Tibial artery (tissue), 4 donors: Measurements from ENCODE around the gene RAB27A.
A peak's percentile ranks its signal among the peaks of the same experiment; 100 is the strongest.

ENCODE experiments used
- DNase-seq, 2 donors: peaks; one replicate each; pipeline ENCODE4 v3.0.0-alpha.2; 2019
- H3K27ac ChIP-seq, 2 donors: fragments of 200-600 bp; sonication (generic) in 1 of 2; 1 replicate in 1 of 2; 2 replicates in 1 of 2; pipeline ENCODE4 v1.5.1; 2018 to 2019; ENCODE audit warnings: mild to moderate bottlenecking in 1 of 2
- H3K27me3 ChIP-seq, 2 donors: fragments of 200-600 bp; sonication (generic) in 1 of 2; one replicate each; pipeline versions ENCODE4 v1.5.1 to v1.6.0; 2016 to 2019
- H3K36me3 ChIP-seq, 3 donors: fragments of 200-600 bp; sonication (generic) in 2 of 3; one replicate each; pipeline ENCODE4 v1.5.1; 2016 to 2019; ENCODE audit warnings: mild to moderate bottlenecking in 2 of 3
- H3K4me1 ChIP-seq, 4 donors: fragments of 200-600 bp; sonication (generic) in 2 of 4; 1 replicate in 3 of 4; 2 replicates in 1 of 4; pipeline ENCODE4 v1.5.1; 2016 to 2019
- H3K4me3 ChIP-seq, 2 donors: fragments of 200-600 bp; sonication (generic) in 1 of 2; 1 replicate in 1 of 2; 2 replicates in 1 of 2; pipeline ENCODE4 v1.5.1; 2018 to 2019; ENCODE audit warnings: mild to moderate bottlenecking in 2 of 2
- H3K9me3 ChIP-seq, 3 donors: fragments of 200-600 bp; sonication (generic) in 1 of 3; one replicate each; pipeline ENCODE4 v1.5.1; 2016 to 2019
- intact Hi-C: fragments of 100-400 bp; cut with DNase I; formaldehyde crosslinking; loops from one replicate; pipeline ENCODE4 v1.15.0; 2023; ENCODE audit warnings: low total_unique reads
- TF ChIP-seq, protein P1 (sequence below), 2 experiments: fragments of 200-600 bp in 1 of 2; fragments of 450-650 bp in 1 of 2; IDR thresholded peaks; one replicate each; pipeline ENCODE4 v1.5.1; 2017 to 2019; ENCODE audit warnings: antibody characterized with exemption in 2 of 2, mild to moderate bottlenecking in 1 of 2, moderate library complexity in 1 of 2

The RAB27A gene

DNA sequence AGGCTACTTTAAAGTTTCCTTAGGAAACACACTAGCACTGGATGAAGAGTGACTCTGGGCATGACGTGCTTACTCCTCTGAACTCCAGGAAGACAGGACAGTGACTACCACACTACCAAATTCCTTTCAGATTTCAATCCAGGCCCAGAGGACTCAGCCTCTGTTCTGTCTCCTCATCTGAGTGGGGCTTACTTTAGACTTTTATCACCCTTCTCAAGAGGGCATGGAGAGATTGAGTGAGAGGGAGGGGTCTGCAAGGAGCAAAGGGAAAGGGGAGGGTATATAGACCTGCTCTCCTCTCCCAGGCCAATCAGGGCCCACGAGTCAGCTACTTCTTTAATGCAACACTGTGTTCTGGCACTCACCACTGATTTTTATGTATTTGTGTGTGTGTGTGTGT is 63.5 kb downstream of the RAB27A start:
- intact Hi-C loops: no loop called here
- Histone ChIP-seq H3K36me3 (peaks cover 13 to 43% (median 17%) of the 10 kb centered on the region in 3 donors), H3K27me3 (no peaks in the 10 kb centered on the region), H3K4me1 (peaks cover 0 to 7% (median 4%) of the 10 kb centered on the region in 4 donors), H3K9me3 (no peaks in the 10 kb centered on the region), H3K27ac (no peak overlapping the region), H3K4me3 (no peak overlapping the region)
- TF ChIP-seq, protein P1, sequence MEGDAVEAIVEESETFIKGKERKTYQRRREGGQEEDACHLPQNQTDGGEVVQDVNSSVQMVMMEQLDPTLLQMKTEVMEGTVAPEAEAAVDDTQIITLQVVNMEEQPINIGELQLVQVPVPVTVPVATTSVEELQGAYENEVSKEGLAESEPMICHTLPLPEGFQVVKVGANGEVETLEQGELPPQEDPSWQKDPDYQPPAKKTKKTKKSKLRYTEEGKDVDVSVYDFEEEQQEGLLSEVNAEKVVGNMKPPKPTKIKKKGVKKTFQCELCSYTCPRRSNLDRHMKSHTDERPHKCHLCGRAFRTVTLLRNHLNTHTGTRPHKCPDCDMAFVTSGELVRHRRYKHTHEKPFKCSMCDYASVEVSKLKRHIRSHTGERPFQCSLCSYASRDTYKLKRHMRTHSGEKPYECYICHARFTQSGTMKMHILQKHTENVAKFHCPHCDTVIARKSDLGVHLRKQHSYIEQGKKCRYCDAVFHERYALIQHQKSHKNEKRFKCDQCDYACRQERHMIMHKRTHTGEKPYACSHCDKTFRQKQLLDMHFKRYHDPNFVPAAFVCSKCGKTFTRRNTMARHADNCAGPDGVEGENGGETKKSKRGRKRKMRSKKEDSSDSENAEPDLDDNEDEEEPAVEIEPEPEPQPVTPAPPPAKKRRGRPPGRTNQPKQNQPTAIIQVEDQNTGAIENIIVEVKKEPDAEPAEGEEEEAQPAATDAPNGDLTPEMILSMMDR (IDR thresholded peaks at IDR 0.05): no peak
- DNase-seq: no peak

DNA sequence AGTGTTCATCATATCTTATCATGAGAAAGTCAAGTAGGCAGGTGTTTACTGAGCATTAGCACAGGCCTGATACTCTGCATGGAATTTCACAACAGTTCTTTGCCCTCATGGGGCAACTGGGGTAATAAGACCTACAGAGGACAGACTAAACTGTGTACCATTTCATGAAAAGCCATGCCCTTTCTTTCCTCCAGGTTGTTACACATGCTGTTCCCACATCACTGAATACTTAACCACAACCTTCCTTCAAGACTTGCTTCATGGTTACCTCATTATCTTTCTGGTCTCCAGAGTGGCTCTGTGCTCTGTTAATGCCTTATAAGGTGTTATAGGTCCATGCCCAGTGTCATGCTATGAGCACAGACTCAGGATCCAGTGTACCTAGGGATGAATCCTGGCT is 64.7 kb downstream of the RAB27A start:
- TF ChIP-seq, protein P1 (IDR thresholded peaks at IDR 0.05): no peak
- Histone ChIP-seq H3K9me3 (no peaks in the 10 kb centered on the region), H3K27ac (no peak overlapping the region), H3K4me3 (no peak overlapping the region), H3K27me3 (no peaks in the 10 kb centered on the region), H3K4me1 (peaks cover 0 to 13% (median 7%) of the 10 kb centered on the region in 4 donors), H3K36me3 (peaks cover 13 to 43% (median 17%) of the 10 kb centered on the region in 3 donors)
- intact Hi-C loops: no loop called here
- DNase-seq: no peak

DNA sequence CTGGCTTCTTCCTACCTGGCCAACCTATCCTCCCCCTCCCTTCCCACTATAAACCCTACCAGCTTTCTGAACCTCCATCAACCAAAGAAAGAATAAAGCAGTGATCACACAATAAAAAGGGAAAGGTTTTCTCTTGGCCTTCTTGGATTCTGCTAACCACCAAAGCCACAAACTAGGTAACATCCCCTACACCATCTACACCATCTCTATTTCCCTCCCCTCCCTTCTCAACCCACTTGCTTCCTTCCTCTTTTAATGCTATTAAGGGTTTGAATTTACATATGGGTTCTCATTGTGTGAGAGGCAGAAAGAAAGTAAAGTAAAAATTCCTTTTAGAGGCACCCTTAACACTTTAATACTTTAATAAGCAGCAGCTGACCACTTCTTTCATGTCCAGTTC is 67.0 kb downstream of the RAB27A start:
- intact Hi-C loops: no loop called here
- DNase-seq: no peak
- TF ChIP-seq, protein P1 (IDR thresholded peaks at IDR 0.05): no peak
- Histone ChIP-seq H3K4me1 (peaks cover 0 to 13% (median 7%) of the 10 kb centered on the region in 4 donors), H3K36me3 (peaks cover 4 to 30% (median 9%) of the 10 kb centered on the region in 3 donors), H3K4me3 (no peak overlapping the region), H3K27ac (no peak overlapping the region), H3K9me3 (no peaks in the 10 kb centered on the region), H3K27me3 (no peaks in the 10 kb centered on the region)

DNA sequence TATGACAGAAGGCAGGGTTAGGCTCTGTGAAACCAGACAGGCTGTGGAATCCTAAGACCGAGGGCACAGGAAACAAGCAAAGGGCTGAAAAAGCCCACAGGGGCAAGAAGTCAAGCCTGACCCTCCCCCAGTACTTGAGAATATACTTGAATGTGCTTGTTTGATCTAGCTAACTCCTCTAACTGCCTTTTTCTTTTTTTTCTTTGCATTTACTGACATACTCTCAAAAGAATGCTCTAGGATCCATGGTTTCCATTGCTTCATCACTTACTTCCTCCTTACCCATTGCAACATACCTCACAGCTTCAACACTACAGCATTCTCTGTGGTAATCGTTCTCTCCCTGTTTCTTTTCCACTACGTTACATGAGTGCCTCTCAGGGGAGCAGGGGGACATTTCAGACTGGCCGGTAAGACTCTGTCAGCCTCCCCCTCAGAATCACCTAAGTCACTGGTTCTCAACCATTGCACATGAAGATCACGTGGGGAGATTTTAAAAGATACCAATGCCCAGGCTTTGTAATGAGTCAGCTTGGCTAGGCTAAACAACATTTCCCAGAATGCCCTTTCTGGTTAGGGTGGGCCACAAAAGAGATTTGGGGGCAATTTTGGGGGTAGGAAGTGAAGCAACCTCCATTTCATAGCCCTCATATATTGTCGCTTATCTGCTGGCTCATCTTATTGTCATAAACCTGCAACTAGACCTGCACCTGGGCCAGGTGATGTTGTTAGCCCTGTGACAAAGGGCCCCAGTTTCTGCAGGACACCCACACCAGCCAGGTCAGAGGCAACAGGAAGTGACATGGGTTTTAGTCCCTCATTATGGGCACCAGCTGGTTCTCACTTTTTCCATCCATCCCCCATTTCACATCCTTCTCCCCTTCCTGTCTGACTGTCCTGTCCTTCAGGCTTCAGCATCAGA is 68.3 kb downstream of the RAB27A start:
- no peak for DNase-seq
- TF ChIP-seq, protein P1 (IDR thresholded peaks at IDR 0.05): no peak
- Histone ChIP-seq H3K4me3 (no peak overlapping the region), H3K36me3 (peaks cover 4 to 30% (median 9%) of the 10 kb centered on the region in 3 donors), H3K27ac (peak overlapping the region; percentile 32 to 52), H3K27me3 (no peaks in the 10 kb centered on the region), H3K9me3 (no peaks in the 10 kb centered on the region), H3K4me1 (peaks cover 0 to 13% (median 7%) of the 10 kb centered on the region in 4 donors)
- intact Hi-C loops: no loop called here

DNA sequence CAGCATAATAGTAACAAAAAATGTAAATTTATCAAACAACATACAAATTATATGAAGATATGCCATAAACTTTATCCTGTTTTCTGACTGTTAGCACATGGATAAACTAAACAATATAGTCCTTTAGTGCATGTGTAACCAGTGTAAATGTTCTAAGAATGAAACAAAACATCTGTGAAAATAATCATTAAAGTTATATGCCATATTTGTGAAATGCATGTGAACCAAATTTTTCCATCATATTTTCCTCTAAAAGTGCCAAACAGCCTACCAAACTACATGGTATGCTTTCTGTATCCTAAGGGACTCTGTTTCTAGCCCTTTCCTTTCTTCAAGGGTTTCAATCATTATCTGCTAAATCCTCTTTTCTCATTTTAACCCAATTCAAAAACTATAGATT is 69.0 kb downstream of the RAB27A start:
- intact Hi-C loops: no loop called here
- H3K36me3 ChIP-seq: peaks cover 4 to 30% (median 9%) of the 10 kb centered on the region in 3 donors
- TF ChIP-seq, protein P1 (IDR thresholded peaks at IDR 0.05): no peak

More for the DNA sequence above, 69.0 kb downstream of the RAB27A start:
- H3K4me3 ChIP-seq: no peak overlapping the region
- DNase-seq: no peak
- H3K27ac ChIP-seq: peak overlapping the region; percentile 32 to 52
- H3K27me3 ChIP-seq: no peaks in the 10 kb centered on the region
- H3K9me3 ChIP-seq: no peaks in the 10 kb centered on the region
- H3K4me1 ChIP-seq: peaks cover 0 to 13% (median 7%) of the 10 kb centered on the region in 4 donors
